Neuronal stem cell (in vitro differentiated cells): ENCODE measurements around the gene IL1RL2.

Source experiments
- DNase-seq: peaks from one replicate; pipeline ENCODE4 v3.0.0-alpha.2; 2013; ENCODE audit warnings: low spot score
- H2AFZ ChIP-seq: one replicate; pipeline ENCODE4 v1.6.1; 2013; ENCODE audit warnings: mild to moderate bottlenecking, low read length, inconsistent platforms
- H2AK5ac ChIP-seq: 2 replicates; pipeline ENCODE4 v1.6.1; 2013; ENCODE audit warnings: low read depth, mild to moderate bottlenecking, inconsistent platforms, low read length, moderate library complexity, mixed read lengths
- H2BK120ac ChIP-seq: 2 replicates; pipeline ENCODE4 v1.6.1; 2013; ENCODE audit warnings: low read depth, mild to moderate bottlenecking, inconsistent platforms, low read length, moderate library complexity, mixed read lengths
- H2BK12ac ChIP-seq: one replicate; pipeline ENCODE4 v1.6.1; 2013; ENCODE audit warnings: low read length, inconsistent platforms
- H2BK15ac ChIP-seq: 2 replicates; pipeline ENCODE4 v1.6.1; 2013; ENCODE audit warnings: mild to moderate bottlenecking, low read length, inconsistent platforms, mixed read lengths
- H2BK5ac ChIP-seq: one replicate; pipeline ENCODE4 v1.6.1; 2013; ENCODE audit warnings: inconsistent platforms, mild to moderate bottlenecking, low read length, moderate library complexity
- H3K14ac ChIP-seq: one replicate; pipeline ENCODE4 v1.6.1; 2013; ENCODE audit warnings: low read length, inconsistent platforms
- H3K18ac ChIP-seq: 2 replicates; pipeline ENCODE4 v1.6.1; 2013; ENCODE audit warnings: low read length, inconsistent platforms
- H3K23ac ChIP-seq: 2 replicates; pipeline ENCODE4 v1.6.1; 2013; ENCODE audit warnings: low read depth, mild to moderate bottlenecking, mixed read lengths, low read length, inconsistent platforms; ENCODE audit not compliant: poor library complexity
- H3K27ac ChIP-seq: replicated peaks from 3 replicates; pipeline ENCODE4 v1.5.1; 2013; ENCODE audit warnings: low read length, inconsistent platforms
- H3K27me3 ChIP-seq, 3 experiments: 2 replicates each; pipeline ENCODE4 v1.6.1; 2013; ENCODE audit warnings: low read length in 3 of 3, mild to moderate bottlenecking in 2 of 3, inconsistent platforms in 1 of 3, low read depth in 1 of 3, mixed read lengths in 1 of 3, moderate library complexity in 1 of 3; ENCODE audit not compliant: control insufficient read depth in 3 of 3, insufficient read depth in 3 of 3
- H3K36me3 ChIP-seq, 2 donors: replicated peaks in 1 of 2; 2 replicates each; pipeline ENCODE4 v1.6.1; 2013; ENCODE audit warnings: low read length in 2 of 2; ENCODE audit not compliant: control insufficient read depth in 2 of 2, insufficient read depth in 2 of 2
- H3K4ac ChIP-seq: 2 replicates; pipeline ENCODE4 v1.6.1; 2013; ENCODE audit warnings: inconsistent platforms, mild to moderate bottlenecking, low read length, moderate library complexity
- H3K4me1 ChIP-seq, 2 donors: 1 replicate in 1 of 2; 2 replicates in 1 of 2; pipeline ENCODE4 v1.6.1; 2013; ENCODE audit warnings: low read length in 2 of 2, low read depth in 1 of 2; ENCODE audit not compliant: control insufficient read depth in 2 of 2, insufficient read depth in 1 of 2
- H3K4me2 ChIP-seq: one replicate; pipeline ENCODE4 v1.6.1; 2013; ENCODE audit warnings: mild to moderate bottlenecking, low read length, inconsistent platforms; ENCODE audit not compliant: insufficient read depth, poor library complexity, severe bottlenecking
- H3K4me3 ChIP-seq, 2 donors: 2 replicates each; pipeline ENCODE4 v1.5.1; 2013; ENCODE audit warnings: low read length in 2 of 2, mild to moderate bottlenecking in 2 of 2, inconsistent platforms in 1 of 2, moderate library complexity in 1 of 2
- H3K79me1 ChIP-seq: one replicate; pipeline ENCODE4 v1.6.1; 2013; ENCODE audit warnings: low read depth, mild to moderate bottlenecking, inconsistent platforms, low read length, moderate library complexity
- H3K9ac ChIP-seq: one replicate; pipeline ENCODE4 v1.6.1; 2013; ENCODE audit warnings: mild to moderate bottlenecking, low read depth, low read length, inconsistent platforms; ENCODE audit not compliant: poor library complexity
- H3K9me3 ChIP-seq, 2 donors: replicated peaks in 1 of 2; 2 replicates each; pipeline versions ENCODE3 to v1.6.1; 2013; ENCODE audit warnings: low read length in 2 of 2, mild to moderate bottlenecking in 2 of 2, inconsistent platforms in 1 of 2, low read depth in 1 of 2, mixed read lengths in 1 of 2, moderate library complexity in 1 of 2; ENCODE audit not compliant: control insufficient read depth in 2 of 2, insufficient read depth in 1 of 2
- H4K8ac ChIP-seq: one replicate; pipeline ENCODE4 v1.6.1; 2013; ENCODE audit warnings: low read depth, mild to moderate bottlenecking, inconsistent platforms, low read length, moderate library complexity
- H4K91ac ChIP-seq: one replicate; pipeline ENCODE4 v1.6.1; 2013; ENCODE audit warnings: low read length, low read depth, mild to moderate bottlenecking, inconsistent platforms; ENCODE audit not compliant: poor library complexity
- WGBS, 2 donors: extraction: QIAGEN DNeasy Blood & Tissue Kit; methylation state at CpG; one replicate each; pipeline ENCODE4 v1.1.7; 2013; ENCODE audit warnings: missing lambda C conversion rate in 2 of 2, mixed read lengths in 1 of 2; ENCODE audit not compliant: insufficient read length in 2 of 2, insufficient replicate concordance in 1 of 2; ENCODE audit errors: extremely low coverage in 2 of 2; 5-methylcytosine and 5-hydroxymethylcytosine counted together

The IL1RL2 gene

DNA sequence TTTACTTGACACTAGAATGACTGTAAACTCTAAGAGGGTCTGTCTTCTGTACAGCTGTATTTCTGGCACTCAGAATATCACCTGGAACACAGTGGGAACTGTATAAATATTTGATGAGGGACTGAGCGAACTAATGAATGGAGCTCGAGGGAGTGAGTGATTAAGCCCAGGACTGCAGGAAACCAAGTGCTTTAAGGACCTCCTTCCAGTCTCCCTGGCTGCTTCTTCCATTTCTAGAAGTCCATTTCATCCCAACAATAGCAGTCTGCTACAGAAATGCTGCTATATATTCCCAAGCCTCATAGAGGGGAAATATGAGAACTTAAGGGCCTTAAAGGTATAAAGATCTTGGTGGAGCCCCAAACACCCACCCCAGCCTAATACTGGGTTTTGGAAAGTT, 2.8 kb upstream of the IL1RL2 start:
- Histone ChIP-seq H2BK120ac (no peak overlapping the region), H3K4me1 (no peaks in the 10 kb centered on the region), H3K9me3 (no peaks in the 10 kb centered on the region), H3K79me1 (peaks cover 1% of the 10 kb centered on the region), H4K8ac (no peak overlapping the region), H3K4me3 (no peak overlapping the region), H2BK5ac (no peak overlapping the region), H2AK5ac (no peak overlapping the region), H3K14ac (no peak overlapping the region), H3K27me3 (peaks cover 0 to 17% (median 13%) of the 10 kb centered on the region in 3 experiments), H3K36me3 (no peaks in the 10 kb centered on the region), H4K91ac (no peak overlapping the region), H2AFZ (no peak overlapping the region), H3K9ac (no peak overlapping the region), H3K23ac (no peak overlapping the region), H2BK12ac (no peak overlapping the region), H3K4me2 (no peak overlapping the region), H3K4ac (no peak overlapping the region), H3K18ac (no peak overlapping the region), H3K27ac (no peak overlapping the region), H2BK15ac (no peak overlapping the region)
- DNase-seq, result no peak
- no CpG with 5 or more reads among the region's 2 CpGs for WGBS, 2 donors

DNA sequence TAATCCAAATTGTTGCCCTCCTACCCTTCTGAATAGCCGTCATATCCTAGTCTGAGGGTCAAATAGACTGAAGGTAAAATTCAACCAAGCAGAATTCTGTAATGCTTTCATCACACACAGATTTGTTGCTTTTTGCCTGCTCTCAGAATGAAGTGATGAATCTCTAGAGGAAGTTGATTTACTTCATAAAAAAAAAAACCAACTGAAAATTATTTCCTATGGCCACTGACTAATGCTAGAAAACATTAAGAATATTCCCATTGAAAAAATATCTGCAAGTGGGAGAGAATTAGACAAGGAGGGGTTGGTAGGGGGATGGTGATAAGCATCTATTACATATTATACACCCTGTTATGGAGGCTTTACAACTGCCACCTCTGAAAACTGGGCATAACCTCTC, 2.3 kb upstream of the IL1RL2 start:
- WGBS, 2 donors, result no CpG with 5 or more reads among the region's 1 CpG
- no peak overlapping the region for H2AK5ac ChIP-seq
- H3K27me3 ChIP-seq, result peaks cover 0 to 17% (median 13%) of the 10 kb centered on the region in 3 experiments
- no peaks in the 10 kb centered on the region for H3K4me1 ChIP-seq
- H2BK5ac ChIP-seq, result no peak overlapping the region
- no peak overlapping the region for H3K14ac ChIP-seq
- no peak overlapping the region for H4K91ac ChIP-seq
- DNase-seq, result no peak
- no peak overlapping the region for H3K4me2 ChIP-seq
- no peaks in the 10 kb centered on the region for H3K9me3 ChIP-seq
- H3K9ac ChIP-seq, result no peak overlapping the region
- H4K8ac ChIP-seq, result no peak overlapping the region
- H3K23ac ChIP-seq, result no peak overlapping the region
- no peak overlapping the region for H3K4me3 ChIP-seq
- H2BK15ac ChIP-seq, result no peak overlapping the region
- no peak overlapping the region for H2AFZ ChIP-seq
- H2BK120ac ChIP-seq, result no peak overlapping the region
- H3K4ac ChIP-seq, result no peak overlapping the region
- H3K18ac ChIP-seq, result no peak overlapping the region
- peaks cover 1% of the 10 kb centered on the region for H3K79me1 ChIP-seq
- H3K27ac ChIP-seq, result no peak overlapping the region
- no peaks in the 10 kb centered on the region for H3K36me3 ChIP-seq
- no peak overlapping the region for H2BK12ac ChIP-seq

DNA sequence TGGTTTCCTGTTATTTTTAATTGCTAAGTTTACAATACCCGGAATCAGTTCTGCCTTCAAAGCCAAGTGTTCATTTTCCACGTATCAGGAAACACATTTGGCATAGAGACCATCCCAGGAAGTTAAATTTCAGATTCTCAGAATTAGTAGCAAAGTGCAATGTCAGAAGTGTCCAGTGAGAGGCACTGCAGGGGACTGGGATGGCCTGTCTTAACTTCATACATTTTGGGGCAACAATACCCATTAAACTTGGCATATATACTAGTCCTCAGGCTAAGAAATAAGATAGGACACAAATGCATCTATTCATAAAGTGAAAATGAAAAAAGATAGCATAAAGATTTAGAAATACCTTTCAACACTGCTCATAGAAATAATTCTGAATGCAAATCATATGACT, 1.5 kb upstream of the IL1RL2 start:
- H2BK5ac ChIP-seq, result no peak overlapping the region
- no peak overlapping the region for H4K91ac ChIP-seq
- H3K27me3 ChIP-seq, result peaks cover 0 to 17% (median 13%) of the 10 kb centered on the region in 3 experiments
- H3K9me3 ChIP-seq, result no peaks in the 10 kb centered on the region
- no peak overlapping the region for H2AFZ ChIP-seq
- H3K9ac ChIP-seq, result no peak overlapping the region
- peaks cover 1% of the 10 kb centered on the region for H3K79me1 ChIP-seq
- H3K4me3 ChIP-seq, result no peak overlapping the region
- WGBS, 2 donors, result no CpG with 5 or more reads among the region's 2 CpGs
- no peak overlapping the region for H3K4me2 ChIP-seq
- no peak overlapping the region for H3K18ac ChIP-seq
- no peak overlapping the region for H2BK15ac ChIP-seq
- no peak overlapping the region for H2BK12ac ChIP-seq
- DNase-seq, result no peak
- H3K27ac ChIP-seq, result no peak overlapping the region
- H3K4me1 ChIP-seq, result no peaks in the 10 kb centered on the region
- no peak overlapping the region for H3K4ac ChIP-seq
- no peak overlapping the region for H3K14ac ChIP-seq
- no peak overlapping the region for H2BK120ac ChIP-seq
- no peaks in the 10 kb centered on the region for H3K36me3 ChIP-seq
- H4K8ac ChIP-seq, result no peak overlapping the region
- H3K23ac ChIP-seq, result no peak overlapping the region
- H2AK5ac ChIP-seq, result no peak overlapping the region

- H3K4me3 ChIP-seq, result peak overlapping the region in 1 of 2 donors; percentile 69
- H4K91ac ChIP-seq, result no peak overlapping the region
- peak overlapping the region; percentile 64 for H3K18ac ChIP-seq
Observed at GRCh38 chr2:102187496-102188150, 800 bp downstream of the IL1RL2 start.

More at GRCh38 chr2:102187496-102188150, 800 bp downstream of the IL1RL2 start:
- Histone ChIP-seq H3K4me1 (no peaks in the 10 kb centered on the region), H3K4me2 (peak overlapping the region; percentile 54), H2BK5ac (no peak overlapping the region), H3K9me3 (no peaks in the 10 kb centered on the region), H3K36me3 (no peaks in the 10 kb centered on the region), H3K27ac (no peak overlapping the region), H2BK15ac (no peak overlapping the region), H3K4ac (no peak overlapping the region), H2BK12ac (no peak overlapping the region), H3K14ac (no peak overlapping the region), H3K9ac (no peak overlapping the region), H3K79me1 (peaks cover 1% of the 10 kb centered on the region), H2AK5ac (no peak overlapping the region), H3K27me3 (peaks cover 0 to 17% (median 13%) of the 10 kb centered on the region in 3 experiments), H2AFZ (peak overlapping the region; percentile 35), H2BK120ac (no peak overlapping the region), H4K8ac (no peak overlapping the region), H3K23ac (no peak overlapping the region)
- no peak for DNase-seq
- WGBS, 2 donors, result no CpG with 5 or more reads among the region's 50 CpGs
